Measurements from ENCODE around the gene ZNF365.
"Not testable (repeated sequence)": the region's sequence is repeated elsewhere in the genome, so short reads cannot be mapped to it uniquely, and the experiment has no call there.

Gene ZNF365

DNA sequence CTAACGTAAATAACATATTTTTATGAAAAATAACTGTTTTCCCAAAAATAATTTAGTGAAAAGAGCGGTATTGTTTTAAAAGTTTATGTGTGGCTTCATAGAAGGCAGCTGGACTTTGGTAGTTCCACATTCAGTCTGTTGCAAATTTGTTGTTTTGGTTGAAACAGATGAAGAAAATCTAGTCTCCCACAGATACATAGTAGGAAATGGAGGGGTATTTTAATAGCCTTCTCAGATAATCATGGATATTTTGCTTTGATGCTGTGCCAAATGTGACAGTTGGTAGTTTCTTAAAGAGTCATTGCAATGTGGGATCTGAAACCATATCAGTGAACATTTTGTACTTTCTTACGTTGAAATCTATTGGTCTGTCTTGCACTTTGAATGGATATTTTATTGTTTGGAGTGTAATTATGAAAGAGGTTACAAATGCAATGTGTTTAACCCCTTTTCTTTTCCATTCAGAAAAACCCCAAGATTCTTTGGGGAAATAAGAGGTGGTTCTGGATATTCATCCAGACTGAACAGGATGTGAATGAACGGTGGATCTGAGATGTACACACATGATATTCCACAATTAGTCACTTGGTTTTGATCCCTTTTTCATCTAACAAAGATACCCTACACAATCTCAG is 10.4 kb downstream of the ZNF365 start:
- Mint-ChIP-seq H3K4me3 (no peak overlapping the region), H3K27ac (no peak overlapping the region), H3K27me3 (peaks cover 2% of the 10 kb centered on the region), H3K36me3 (ENCODE audit: low read depth) (no peaks in the 10 kb centered on the region), H3K4me1 (ENCODE audit: low read depth) (no peaks in the 10 kb centered on the region), H3K9me3 (no peaks in the 10 kb centered on the region)
- intact Hi-C loops (cut with micrococcal nuclease) = no loop called here

DNA sequence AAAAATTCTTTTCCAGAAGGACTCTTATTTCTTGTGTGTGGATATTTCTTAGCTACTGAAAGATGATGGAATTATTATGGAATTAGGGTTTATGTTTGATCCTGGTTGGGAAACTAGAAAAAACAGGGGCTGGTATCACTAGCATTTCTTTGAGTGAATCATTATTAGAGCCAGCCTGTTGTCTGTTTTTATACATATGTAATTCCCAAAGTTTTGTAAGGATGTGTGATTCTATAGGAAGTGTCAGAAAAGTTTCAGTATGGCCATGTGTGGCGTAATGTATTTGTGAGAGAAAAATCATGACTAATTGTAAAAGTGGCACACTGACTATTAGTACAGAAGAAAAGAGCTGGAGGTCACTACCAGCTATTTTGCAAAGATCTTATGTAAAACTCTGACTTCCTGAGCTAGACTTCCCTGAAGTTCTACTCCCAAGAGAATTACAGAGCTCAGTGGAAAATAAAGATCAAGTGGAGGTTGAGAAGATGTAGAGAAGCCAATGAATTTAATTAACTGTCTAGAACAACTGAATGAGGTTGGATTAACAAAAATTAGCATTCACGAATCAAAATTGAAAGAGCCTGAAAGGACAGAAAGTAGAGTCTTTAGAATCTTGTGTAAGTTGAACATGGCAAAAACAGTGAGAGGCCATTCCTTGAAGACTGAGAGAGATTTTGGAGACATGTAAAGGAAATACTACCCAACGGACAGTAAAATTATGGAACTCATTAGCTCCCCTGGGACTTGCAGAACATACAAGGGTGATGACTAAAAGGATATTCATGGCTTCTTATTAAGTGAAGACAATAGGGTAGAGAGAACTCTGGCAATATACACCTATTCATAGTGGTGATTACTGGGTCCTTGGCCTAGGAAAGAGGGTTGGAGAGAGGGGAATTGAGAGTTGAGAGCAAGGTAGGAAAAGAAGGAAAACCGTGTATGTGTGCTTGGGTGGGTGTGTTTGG is 12.5 kb downstream of the ZNF365 start:
- peaks cover 2% of the 10 kb centered on the region for H3K27me3 Mint-ChIP-seq
- intact Hi-C loops (cut with micrococcal nuclease) = no loop called here
- no peaks in the 10 kb centered on the region for H3K9me3 Mint-ChIP-seq
- H3K4me3 Mint-ChIP-seq = no peak overlapping the region
- no peak overlapping the region for H3K27ac Mint-ChIP-seq
- H3K4me1 Mint-ChIP-seq (ENCODE audit: low read depth) = no peaks in the 10 kb centered on the region
- H3K36me3 Mint-ChIP-seq (ENCODE audit: low read depth) = no peaks in the 10 kb centered on the region

DNA sequence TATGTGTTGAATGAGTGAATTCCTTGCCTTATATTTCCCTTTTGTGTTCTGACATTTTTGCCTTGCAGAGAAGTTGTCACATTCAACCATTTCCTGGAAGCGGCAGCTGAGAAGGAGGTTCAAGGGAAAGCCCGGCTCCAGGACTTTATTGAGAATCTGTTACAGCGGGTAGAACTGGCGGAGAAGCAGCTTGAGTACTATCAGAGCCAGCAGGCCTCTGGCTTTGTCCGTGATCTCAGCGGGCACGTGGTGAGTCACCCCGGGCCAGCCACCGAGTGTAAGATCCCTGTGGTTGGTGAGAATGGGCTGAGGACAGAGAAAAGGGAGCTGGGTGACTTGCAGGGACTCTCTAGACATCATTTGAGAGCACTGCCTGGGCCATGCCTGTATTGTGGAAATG is 14.2 kb downstream of the ZNF365 start:
- no peaks in the 10 kb centered on the region for H3K36me3 Mint-ChIP-seq (ENCODE audit: low read depth)
- no peaks in the 10 kb centered on the region for H3K4me1 Mint-ChIP-seq (ENCODE audit: low read depth)
- no peak overlapping the region for H3K27ac Mint-ChIP-seq
- intact Hi-C loops (cut with micrococcal nuclease) = no loop called here
- no peaks in the 10 kb centered on the region for H3K9me3 Mint-ChIP-seq
- peaks cover 2% of the 10 kb centered on the region for H3K27me3 Mint-ChIP-seq
- H3K4me3 Mint-ChIP-seq = no peak overlapping the region

GRCh38 chr10:62390497-62391176 is 16.5 kb downstream of the ZNF365 start:
- intact Hi-C loops (cut with micrococcal nuclease) = no loop called here
- no peaks in the 10 kb centered on the region for H3K36me3 Mint-ChIP-seq (ENCODE audit: low read depth)

DNA sequence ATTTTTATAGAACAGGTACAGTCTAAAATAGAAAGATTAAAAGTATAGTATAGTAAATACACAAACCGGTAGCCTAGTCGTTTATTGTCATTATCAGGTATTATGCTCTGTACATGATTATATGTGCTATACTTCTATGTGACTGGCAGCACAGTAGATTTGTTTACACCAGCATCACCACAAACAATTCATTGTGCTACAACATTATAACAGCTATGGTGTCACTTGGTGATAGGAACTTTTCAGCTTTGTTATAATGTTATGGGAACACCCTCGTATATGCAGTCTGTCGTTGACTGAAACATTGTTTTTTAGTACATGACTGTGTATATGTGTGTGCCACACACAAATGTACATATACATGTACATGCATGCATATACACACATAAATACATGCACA is 19.1 kb downstream of the ZNF365 start:
- intact Hi-C loops (cut with micrococcal nuclease) = no loop called here
- Mint-ChIP-seq H3K27me3 (peaks cover 6% of the 10 kb centered on the region), H3K4me3 (no peak overlapping the region), H3K27ac (no peak overlapping the region), H3K4me1 (ENCODE audit: low read depth) (no peaks in the 10 kb centered on the region), H3K9me3 (no peaks in the 10 kb centered on the region), H3K36me3 (ENCODE audit: low read depth) (no peaks in the 10 kb centered on the region)

More at GRCh38 chr10:62390497-62391176, 16.5 kb downstream of the ZNF365 start:
- Mint-ChIP-seq H3K4me1 (ENCODE audit: low read depth) (no peaks in the 10 kb centered on the region), H3K27ac (no peak overlapping the region), H3K4me3 (no peak overlapping the region), H3K9me3 (no peaks in the 10 kb centered on the region), H3K27me3 (peaks cover 4% of the 10 kb centered on the region)

GRCh38 chr10:62394556-62395018 is 20.4 kb downstream of the ZNF365 start:
- no peaks in the 10 kb centered on the region for H3K9me3 Mint-ChIP-seq

DNA sequence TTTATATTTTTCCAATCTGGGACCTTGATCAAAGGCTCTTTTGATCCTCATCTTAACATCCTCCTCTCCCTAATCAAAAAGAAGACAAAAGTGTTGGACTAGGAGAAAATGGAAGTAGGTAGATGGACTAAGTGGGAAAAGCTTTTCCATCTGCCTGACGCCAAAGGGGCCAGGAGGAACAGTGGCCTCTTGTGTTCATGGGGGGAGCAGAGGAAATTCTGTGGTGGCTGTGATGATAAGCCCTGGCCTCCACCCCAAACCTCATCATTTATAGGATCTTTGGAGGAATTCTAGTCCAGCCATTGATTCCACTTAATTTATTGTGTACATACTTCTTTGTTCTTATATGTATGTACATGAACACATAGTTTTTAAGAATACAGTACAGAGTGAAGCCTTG is 21.7 kb downstream of the ZNF365 start:
- H3K9me3 Mint-ChIP-seq = no peaks in the 10 kb centered on the region
- H3K4me3 Mint-ChIP-seq = no peak overlapping the region
- no peaks in the 10 kb centered on the region for H3K4me1 Mint-ChIP-seq (ENCODE audit: low read depth)
- no peak overlapping the region for H3K27ac Mint-ChIP-seq
- H3K36me3 Mint-ChIP-seq (ENCODE audit: low read depth) = no peaks in the 10 kb centered on the region
- intact Hi-C loops (cut with micrococcal nuclease) = no loop called here
- peaks cover 4% of the 10 kb centered on the region for H3K27me3 Mint-ChIP-seq

More at GRCh38 chr10:62394556-62395018, 20.4 kb downstream of the ZNF365 start:
- H3K4me3 Mint-ChIP-seq = no peak overlapping the region
- H3K27me3 Mint-ChIP-seq = peaks cover 4% of the 10 kb centered on the region
- H3K4me1 Mint-ChIP-seq (ENCODE audit: low read depth) = no peaks in the 10 kb centered on the region
- H3K36me3 Mint-ChIP-seq (ENCODE audit: low read depth) = no peaks in the 10 kb centered on the region
- H3K27ac Mint-ChIP-seq = no peak overlapping the region
- intact Hi-C loops (cut with micrococcal nuclease) = no loop called here

DNA sequence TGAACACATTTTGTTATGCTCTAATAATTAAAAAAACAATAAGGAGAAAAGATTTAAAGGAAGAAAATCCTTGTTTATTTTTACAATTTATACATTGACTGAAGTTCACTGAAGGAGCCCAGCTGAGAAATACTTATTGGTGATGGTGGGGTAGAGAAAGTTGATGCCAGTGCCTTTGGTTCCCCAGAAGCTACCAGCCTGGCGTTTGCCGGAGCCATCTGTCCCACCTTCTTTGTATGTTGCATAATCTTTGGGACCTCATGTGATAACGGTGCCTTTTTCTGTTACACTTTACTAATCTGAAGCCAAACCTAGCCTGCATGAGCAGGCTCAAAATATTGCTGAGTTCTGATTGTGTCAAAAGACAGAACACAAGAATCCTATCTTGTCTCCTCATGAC is 22.7 kb downstream of the ZNF365 start:
- intact Hi-C loops (cut with micrococcal nuclease) = no loop called here
- no peaks in the 10 kb centered on the region for H3K36me3 Mint-ChIP-seq (ENCODE audit: low read depth)
- no peaks in the 10 kb centered on the region for H3K9me3 Mint-ChIP-seq

DNA sequence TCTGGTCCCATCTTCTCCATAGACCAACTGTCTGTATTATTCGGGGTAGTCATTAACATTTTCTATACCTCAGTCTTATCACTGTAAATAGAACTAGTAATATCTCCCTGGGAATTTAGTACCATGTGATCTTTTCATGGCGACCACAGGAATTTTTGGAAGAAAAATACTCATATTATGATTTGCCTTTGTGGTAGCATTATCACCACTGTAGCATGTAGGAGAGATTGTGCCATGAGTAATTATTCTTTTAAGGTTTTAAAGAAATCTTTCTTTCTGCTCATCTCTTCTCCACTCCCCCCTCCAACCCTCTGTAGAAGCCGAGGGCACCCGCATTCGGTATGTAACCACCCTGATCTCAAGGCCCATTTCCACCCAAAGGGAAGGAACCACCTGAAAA is 25.0 kb downstream of the ZNF365 start:
- no peak overlapping the region for H3K27ac Mint-ChIP-seq
- H3K9me3 Mint-ChIP-seq = no peaks in the 10 kb centered on the region
- no peak overlapping the region for H3K4me3 Mint-ChIP-seq
- intact Hi-C loops (cut with micrococcal nuclease) = no loop called here
- no peaks in the 10 kb centered on the region for H3K4me1 Mint-ChIP-seq (ENCODE audit: low read depth)
- peaks cover 5% of the 10 kb centered on the region for H3K27me3 Mint-ChIP-seq
- H3K36me3 Mint-ChIP-seq (ENCODE audit: low read depth) = no peaks in the 10 kb centered on the region

More for the DNA sequence above, 22.7 kb downstream of the ZNF365 start:
- H3K4me1 Mint-ChIP-seq (ENCODE audit: low read depth) = no peaks in the 10 kb centered on the region
- H3K4me3 Mint-ChIP-seq = no peak overlapping the region
- peaks cover 4% of the 10 kb centered on the region for H3K27me3 Mint-ChIP-seq
- no peak overlapping the region for H3K27ac Mint-ChIP-seq

- intact Hi-C loops (cut with micrococcal nuclease) = no loop called here
- H3K36me3 Mint-ChIP-seq (ENCODE audit: low read depth) = peaks cover 3% of the 10 kb centered on the region
- no peak overlapping the region for H3K4me3 Mint-ChIP-seq
- H3K4me1 Mint-ChIP-seq (ENCODE audit: low read depth) = peaks cover 14% of the 10 kb centered on the region
- peaks cover 2% of the 10 kb centered on the region for H3K27me3 Mint-ChIP-seq
- no peak overlapping the region for H3K27ac Mint-ChIP-seq
- H3K9me3 Mint-ChIP-seq = peaks cover 6% of the 10 kb centered on the region
Measured at GRCh38 chr10:62402508-62402907, 28.3 kb downstream of the ZNF365 start.

- peaks cover 50% of the 10 kb centered on the region for H3K9me3 Mint-ChIP-seq
- H3K4me3 Mint-ChIP-seq; H3K36me3 Mint-ChIP-seq (ENCODE audit: low read depth); H3K27ac Mint-ChIP-seq: not testable (repeated sequence)
- H3K27me3 Mint-ChIP-seq = peaks cover 14% of the 10 kb centered on the region
- intact Hi-C loops (cut with micrococcal nuclease) = loop anchor here (10.0 kb wide), 1 partner anchor 126 kb away; no protein-coding TSS in a partner anchor
- H3K4me1 Mint-ChIP-seq (ENCODE audit: low read depth) = peaks cover 14% of the 10 kb centered on the region
Measured at GRCh38 chr10:62410528-62410927, 36.4 kb downstream of the ZNF365 start.

DNA sequence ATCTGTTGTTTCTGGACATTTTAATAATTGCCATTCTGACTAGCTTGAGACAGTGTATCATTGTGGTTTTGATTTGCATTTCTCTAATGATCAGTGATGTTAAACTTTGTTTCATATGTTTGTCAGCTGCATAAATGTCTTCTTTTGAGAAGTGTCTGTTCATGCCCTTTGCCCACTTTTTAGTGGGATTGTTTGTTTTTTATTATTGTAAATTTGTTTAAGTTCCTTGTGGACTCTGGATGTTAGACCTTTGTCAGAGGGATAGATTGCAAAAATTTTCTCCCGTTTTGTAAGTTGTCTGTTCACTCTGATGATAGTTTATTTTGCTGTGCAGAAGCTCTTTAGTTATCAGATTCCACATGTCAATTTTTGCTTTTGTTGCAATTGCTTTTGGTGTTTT is 36.8 kb downstream of the ZNF365 start:
- intact Hi-C loops (cut with micrococcal nuclease) = loop anchor here (10.0 kb wide), 1 partner anchor 126 kb away; no protein-coding TSS in a partner anchor
- Mint-ChIP-seq H3K4me1 (ENCODE audit: low read depth) (peaks cover 14% of the 10 kb centered on the region), H3K27me3 (peaks cover 18% of the 10 kb centered on the region), H3K9me3 (peaks cover 50% of the 10 kb centered on the region)
- not testable (repeated sequence) for H3K36me3 Mint-ChIP-seq (ENCODE audit: low read depth); H3K27ac Mint-ChIP-seq; H3K4me3 Mint-ChIP-seq

GRCh38 chr10:62413048-62413447 is 38.9 kb downstream of the ZNF365 start:
- peaks cover 25% of the 10 kb centered on the region for H3K27me3 Mint-ChIP-seq
- no peaks in the 10 kb centered on the region for H3K4me1 Mint-ChIP-seq (ENCODE audit: low read depth)
- no peaks in the 10 kb centered on the region for H3K36me3 Mint-ChIP-seq (ENCODE audit: low read depth)
- intact Hi-C loops (cut with micrococcal nuclease) = loop anchor here (10.0 kb wide), 1 partner anchor 128 kb away; no protein-coding TSS in a partner anchor
- H3K27ac Mint-ChIP-seq = no peak overlapping the region
- H3K9me3 Mint-ChIP-seq = peaks cover 39% of the 10 kb centered on the region
- H3K4me3 Mint-ChIP-seq = no peak overlapping the region

DNA sequence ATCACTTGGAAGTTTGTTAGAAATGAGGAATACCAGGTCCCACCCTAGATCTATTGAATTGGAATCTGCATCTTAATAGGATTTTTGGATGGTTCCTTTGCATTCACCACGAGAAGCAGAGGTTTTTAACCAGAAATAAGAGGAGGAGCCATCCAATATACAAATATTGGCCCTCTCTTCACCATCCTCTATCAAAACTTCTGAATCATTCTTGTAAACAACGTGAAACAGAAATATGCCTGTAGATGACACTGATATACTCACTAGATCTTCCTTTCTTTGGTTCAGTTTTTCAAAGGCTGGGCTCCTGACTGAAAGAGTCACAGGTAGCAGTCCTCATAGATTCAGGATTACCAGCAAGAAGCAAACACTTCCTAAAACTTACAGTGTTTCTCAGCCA is 39.5 kb downstream of the ZNF365 start:
- Mint-ChIP-seq H3K4me1 (ENCODE audit: low read depth) (no peaks in the 10 kb centered on the region), H3K27ac (no peak overlapping the region), H3K27me3 (peaks cover 25% of the 10 kb centered on the region), H3K4me3 (no peak overlapping the region), H3K36me3 (ENCODE audit: low read depth) (no peaks in the 10 kb centered on the region), H3K9me3 (peaks cover 33% of the 10 kb centered on the region)
- intact Hi-C loops (cut with micrococcal nuclease) = loop anchor here (10.0 kb wide), 1 partner anchor 129 kb away; no protein-coding TSS in a partner anchor
